ENCODE data around the gene MTCH1. TPM values are rescaled to one million over a fixed set of nuclear protein-coding genes. Genes with fewer than 3 reads are reported as not detected.
A peak's percentile ranks its signal among the peaks of the same experiment; 100 is the strongest.

The MTCH1 gene
- total RNA-seq, 1 donor from 2014 or later: 151 TPM

DNA sequence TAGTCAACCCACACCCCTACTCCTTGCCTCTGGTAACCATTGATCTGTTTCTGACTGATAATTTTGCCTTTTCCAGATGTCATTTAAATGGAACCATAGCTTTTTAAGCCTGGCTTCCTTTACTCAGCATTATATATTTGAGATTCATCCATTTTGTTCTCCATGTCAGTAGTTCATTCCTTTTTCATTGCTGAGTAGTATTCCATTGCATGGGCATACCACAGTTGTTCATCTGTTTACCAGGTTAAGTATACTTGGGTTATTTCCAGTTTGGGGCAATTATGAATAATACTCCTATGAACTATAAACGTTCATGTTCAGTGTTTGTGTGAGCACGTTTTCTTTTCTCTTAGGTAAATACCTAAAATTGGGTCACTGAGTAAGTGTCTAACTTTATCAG is 44.6 kb upstream of the MTCH1 start:
- Mint-ChIP-seq H3K4me1 (no peaks in the 10 kb centered on the region), H3K27ac (no peak overlapping the region), H3K36me3 (no peaks in the 10 kb centered on the region), H3K27me3 (ENCODE audit: low read depth) (no peaks in the 10 kb centered on the region), H3K4me3 (no peak overlapping the region), H3K9me3 (peaks cover 7% of the 10 kb centered on the region)
- no peak for DNase-seq (ENCODE audit: low spot score in 2 of 2, unreplicated experiment in 2 of 2)
- TF ChIP-seq, protein P1, sequence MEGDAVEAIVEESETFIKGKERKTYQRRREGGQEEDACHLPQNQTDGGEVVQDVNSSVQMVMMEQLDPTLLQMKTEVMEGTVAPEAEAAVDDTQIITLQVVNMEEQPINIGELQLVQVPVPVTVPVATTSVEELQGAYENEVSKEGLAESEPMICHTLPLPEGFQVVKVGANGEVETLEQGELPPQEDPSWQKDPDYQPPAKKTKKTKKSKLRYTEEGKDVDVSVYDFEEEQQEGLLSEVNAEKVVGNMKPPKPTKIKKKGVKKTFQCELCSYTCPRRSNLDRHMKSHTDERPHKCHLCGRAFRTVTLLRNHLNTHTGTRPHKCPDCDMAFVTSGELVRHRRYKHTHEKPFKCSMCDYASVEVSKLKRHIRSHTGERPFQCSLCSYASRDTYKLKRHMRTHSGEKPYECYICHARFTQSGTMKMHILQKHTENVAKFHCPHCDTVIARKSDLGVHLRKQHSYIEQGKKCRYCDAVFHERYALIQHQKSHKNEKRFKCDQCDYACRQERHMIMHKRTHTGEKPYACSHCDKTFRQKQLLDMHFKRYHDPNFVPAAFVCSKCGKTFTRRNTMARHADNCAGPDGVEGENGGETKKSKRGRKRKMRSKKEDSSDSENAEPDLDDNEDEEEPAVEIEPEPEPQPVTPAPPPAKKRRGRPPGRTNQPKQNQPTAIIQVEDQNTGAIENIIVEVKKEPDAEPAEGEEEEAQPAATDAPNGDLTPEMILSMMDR (IDR thresholded peaks at IDR 0.05; ENCODE audit: unreplicated experiment): no peak

DNA sequence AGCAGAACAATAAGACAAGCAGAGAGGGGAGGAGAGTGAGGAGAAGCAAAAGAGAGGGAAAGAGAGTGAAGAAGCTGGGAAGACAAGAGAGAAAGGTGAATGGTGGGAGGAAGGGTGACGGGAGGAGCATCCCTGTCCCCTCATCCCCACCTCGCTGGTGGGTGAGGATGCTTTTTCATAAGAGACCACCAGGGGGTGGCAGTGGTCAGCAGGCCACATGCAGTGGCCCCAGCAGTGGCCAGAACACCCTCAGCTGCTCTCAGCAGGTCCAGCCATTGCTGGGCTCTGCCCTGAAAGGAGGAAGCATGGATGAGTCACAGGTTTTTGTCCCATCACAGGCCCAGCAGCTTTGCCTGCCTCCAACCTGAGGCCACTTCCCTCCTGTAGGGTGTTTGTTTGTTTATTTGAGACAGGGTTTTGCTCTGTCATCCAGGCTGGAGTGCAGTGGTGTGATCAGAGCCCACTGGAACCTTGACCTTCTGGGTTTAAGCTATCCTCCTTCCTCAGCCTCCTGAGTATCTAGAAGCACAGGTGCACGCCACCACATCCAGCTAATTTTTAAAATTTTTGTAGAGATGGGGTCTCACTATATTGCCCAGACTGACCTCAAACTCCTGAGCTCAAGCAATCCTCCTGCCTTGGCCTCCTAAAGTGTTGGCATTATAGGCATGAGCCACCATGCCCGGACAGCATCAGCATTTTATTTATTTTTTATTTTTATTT is 43.4 kb upstream of the MTCH1 start:
- Mint-ChIP-seq H3K27ac (no peak overlapping the region), H3K4me3 (no peak overlapping the region), H3K36me3 (no peaks in the 10 kb centered on the region), H3K27me3 (ENCODE audit: low read depth) (no peaks in the 10 kb centered on the region), H3K4me1 (no peaks in the 10 kb centered on the region), H3K9me3 (peaks cover 7% of the 10 kb centered on the region)
- DNase-seq (ENCODE audit: low spot score in 2 of 2, unreplicated experiment in 2 of 2): peak in 1 of 2 experiments; percentile 55
- TF ChIP-seq, protein P1 (IDR thresholded peaks at IDR 0.05; ENCODE audit: unreplicated experiment): peak; percentile 67

DNA sequence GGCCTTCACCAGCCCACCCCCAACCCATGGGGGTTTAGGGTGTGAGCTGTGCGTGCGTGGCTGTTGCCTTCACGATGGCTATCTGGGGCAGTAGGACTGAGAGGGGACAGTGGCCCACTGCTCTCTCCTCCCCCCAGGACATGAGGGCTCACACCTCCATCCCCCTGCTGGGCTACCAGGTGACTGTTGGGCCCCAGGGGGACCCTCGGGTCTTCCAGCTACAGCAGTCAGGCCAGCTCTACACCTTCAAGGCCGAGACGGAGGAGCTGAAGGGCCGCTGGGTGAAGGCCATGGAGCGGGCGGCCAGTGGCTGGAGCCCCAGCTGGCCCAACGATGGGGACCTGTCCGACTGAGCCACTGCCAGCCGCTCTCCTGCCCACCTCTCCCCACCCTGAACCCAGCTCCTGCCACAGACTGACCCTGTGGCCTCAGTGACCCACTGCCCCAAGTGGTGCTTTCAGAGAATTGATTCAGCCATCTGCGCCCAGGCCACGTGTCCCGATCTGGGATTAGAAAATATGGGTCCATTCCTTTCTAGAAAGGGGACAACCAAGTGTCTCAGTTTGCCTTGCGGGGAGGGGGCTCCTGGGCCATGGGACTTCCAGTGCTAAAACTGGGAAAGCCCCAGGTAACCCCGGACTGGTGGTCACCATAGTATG is 41.9 kb upstream of the MTCH1 start:
- H3K27ac Mint-ChIP-seq: no peak overlapping the region
- H3K27me3 Mint-ChIP-seq (ENCODE audit: low read depth): no peaks in the 10 kb centered on the region
- H3K36me3 Mint-ChIP-seq: no peaks in the 10 kb centered on the region
- H3K4me1 Mint-ChIP-seq: no peaks in the 10 kb centered on the region
- H3K9me3 Mint-ChIP-seq: peaks cover 7% of the 10 kb centered on the region
- H3K4me3 Mint-ChIP-seq: no peak overlapping the region
- no peak for DNase-seq (ENCODE audit: low spot score in 2 of 2, unreplicated experiment in 2 of 2)
- TF ChIP-seq, protein P1 (IDR thresholded peaks at IDR 0.05; ENCODE audit: unreplicated experiment): no peak

DNA sequence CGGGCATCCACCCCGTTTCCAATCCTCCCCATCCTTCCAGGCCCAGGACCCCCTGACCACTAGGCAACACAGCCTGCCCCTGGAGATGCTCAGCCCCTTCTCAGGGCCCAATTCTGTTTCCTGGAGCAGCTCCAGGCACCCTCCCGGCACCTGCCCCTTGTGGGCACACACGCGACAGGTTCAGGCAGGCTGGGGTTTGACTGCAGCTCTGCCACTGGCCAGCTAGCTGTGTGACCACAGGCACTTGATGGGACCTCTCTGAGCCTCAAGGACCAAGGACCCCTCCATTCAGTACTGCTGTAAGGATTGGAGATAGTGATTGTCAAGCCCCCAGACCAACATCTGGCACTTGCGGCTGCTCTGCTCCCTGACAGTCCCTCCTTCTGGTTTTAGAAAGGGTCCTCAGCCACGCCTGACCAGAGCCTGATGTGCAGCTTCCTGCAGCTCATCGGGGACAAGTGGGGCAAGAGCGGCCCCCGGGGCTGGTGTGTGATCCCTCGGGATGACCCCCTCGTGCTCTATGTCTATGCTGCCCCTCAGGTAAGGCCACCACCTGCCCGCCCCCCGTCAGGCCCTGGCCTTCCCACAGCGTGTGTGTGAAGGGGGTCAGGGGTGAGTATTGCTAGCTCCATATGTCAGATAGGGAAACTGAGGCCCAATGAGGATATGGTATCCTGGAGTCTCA is 41.2 kb upstream of the MTCH1 start:
- no peaks in the 10 kb centered on the region for H3K4me1 Mint-ChIP-seq
- H3K9me3 Mint-ChIP-seq: peaks cover 7% of the 10 kb centered on the region
- H3K4me3 Mint-ChIP-seq: no peak overlapping the region
- TF ChIP-seq, protein P1 (IDR thresholded peaks at IDR 0.05; ENCODE audit: unreplicated experiment): no peak
- no peaks in the 10 kb centered on the region for H3K36me3 Mint-ChIP-seq
- H3K27me3 Mint-ChIP-seq (ENCODE audit: low read depth): no peaks in the 10 kb centered on the region
- H3K27ac Mint-ChIP-seq: no peak overlapping the region
- DNase-seq (ENCODE audit: low spot score in 2 of 2, unreplicated experiment in 2 of 2): no peak

DNA sequence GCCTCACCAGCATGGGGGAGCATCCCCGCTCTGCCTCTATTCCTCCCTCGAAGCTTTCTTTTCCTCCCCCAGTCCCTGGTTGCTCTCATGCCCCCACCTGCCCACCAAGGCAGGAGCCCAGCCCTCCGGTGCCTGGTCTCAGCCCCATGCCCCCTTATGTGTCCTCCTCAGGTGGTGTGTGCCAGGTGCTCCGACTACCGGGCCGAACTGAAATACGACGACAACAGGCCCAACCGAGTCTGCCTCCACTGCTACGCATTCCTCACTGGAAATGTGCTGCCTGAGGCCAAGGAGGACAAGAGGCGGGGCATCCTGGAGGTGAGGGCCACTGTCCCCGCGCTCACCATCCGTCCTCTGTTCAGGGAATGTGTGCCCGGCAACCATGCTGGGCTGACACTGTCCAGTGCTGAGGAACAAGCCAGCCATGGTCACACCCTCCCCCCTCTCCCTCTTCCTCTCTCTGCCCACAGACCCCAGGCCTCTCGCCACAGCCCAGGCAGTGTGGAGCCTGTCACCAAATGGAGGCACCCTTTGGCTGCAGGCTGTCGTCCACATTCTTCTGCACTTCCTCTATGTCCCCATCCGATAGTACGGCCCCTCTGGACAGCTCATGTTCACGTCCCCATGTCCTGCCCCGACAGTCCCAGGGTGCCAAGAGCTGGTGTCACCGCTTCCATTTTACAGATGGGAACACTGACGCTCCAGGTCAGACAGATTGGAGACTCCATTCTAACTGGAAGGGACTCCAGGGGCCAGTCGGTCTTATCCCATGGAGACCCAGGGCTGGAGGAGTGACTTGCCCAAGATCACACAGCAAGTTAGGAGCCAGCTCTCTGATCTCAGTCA is 39.8 kb upstream of the MTCH1 start:
- Mint-ChIP-seq H3K36me3 (no peaks in the 10 kb centered on the region), H3K27ac (no peak overlapping the region)

More for the DNA sequence above, 39.8 kb upstream of the MTCH1 start:
- H3K4me1 Mint-ChIP-seq: no peaks in the 10 kb centered on the region
- H3K4me3 Mint-ChIP-seq: no peak overlapping the region
- no peak for DNase-seq (ENCODE audit: low spot score in 2 of 2, unreplicated experiment in 2 of 2)
- H3K9me3 Mint-ChIP-seq: peaks cover 7% of the 10 kb centered on the region
- no peaks in the 10 kb centered on the region for H3K27me3 Mint-ChIP-seq (ENCODE audit: low read depth)
- TF ChIP-seq, protein P1 (IDR thresholded peaks at IDR 0.05; ENCODE audit: unreplicated experiment): no peak

Data from mesothelial cell of epicardium (in vitro differentiated cells).